VCaP (cell line): ENCODE measurements around the gene SPSB4.

Source experiments
- H3K27ac ChIP-seq: fragments of 450-650 bp; 2 replicates; pipeline ENCODE4 v1.5.1; 2017
- CTCF ChIP-seq: fragments of 450-650 bp; conservative IDR thresholded peaks from 2 replicates; pipeline ENCODE4 v1.5.1; 2017; ENCODE audit warnings: mild to moderate bottlenecking, moderate library complexity

SPSB4 gene

DNA sequence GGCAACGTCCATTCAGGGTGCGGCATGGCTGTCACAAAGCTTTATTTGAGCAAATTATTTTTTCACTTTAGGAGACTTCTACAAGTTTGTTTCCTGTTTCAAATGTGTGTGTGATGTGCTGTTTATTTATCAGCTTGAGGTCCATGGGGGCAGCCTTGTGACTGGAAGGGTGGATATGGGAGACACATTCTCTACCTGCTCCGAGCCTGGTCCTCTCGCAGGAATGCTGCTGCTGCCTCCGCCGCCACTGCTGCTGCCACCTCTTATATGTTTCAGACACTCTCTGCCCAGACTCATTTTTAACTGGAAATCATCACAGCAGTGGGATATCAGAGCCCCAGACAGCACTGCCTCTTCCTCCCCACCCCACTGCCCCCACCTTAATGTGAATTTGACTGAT lies 97.0 kb downstream of the SPSB4 start:
- H3K27ac ChIP-seq = no peak overlapping the region
- no peak for TF ChIP-seq CTCF

GRCh38 chr3:141148770-141149169 lies 97.6 kb downstream of the SPSB4 start:
- no peak for TF ChIP-seq CTCF
- no peak overlapping the region for H3K27ac ChIP-seq

GRCh38 chr3:141150081-141150830 lies 99.1 kb downstream of the SPSB4 start:
- no peak for TF ChIP-seq CTCF
- no peak overlapping the region for H3K27ac ChIP-seq

DNA sequence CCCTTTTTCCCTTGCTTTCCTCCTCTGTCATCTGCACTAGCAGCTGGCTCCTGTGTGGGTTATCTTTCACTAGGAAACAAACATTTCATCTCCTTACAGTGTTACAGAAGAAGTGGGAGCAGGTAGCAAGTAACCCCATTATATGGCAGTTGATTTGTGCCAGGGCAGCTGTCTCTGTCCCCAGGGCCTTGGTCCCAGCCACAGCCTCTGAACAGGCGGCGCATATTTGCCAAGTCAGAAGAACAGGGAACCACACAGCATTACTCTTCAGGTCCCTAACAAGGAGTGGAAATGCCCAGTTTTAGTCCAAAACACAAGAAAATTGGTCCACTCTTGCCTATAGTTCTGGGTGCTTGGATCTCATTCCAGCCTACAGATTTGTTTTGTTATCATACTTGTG lies 99.8 kb downstream of the SPSB4 start:
- TF ChIP-seq CTCF = no peak
- no peak overlapping the region for H3K27ac ChIP-seq

- no peak overlapping the region for H3K27ac ChIP-seq
- no peak for TF ChIP-seq CTCF
Measured at GRCh38 chr3:141151439-141151838, 100.3 kb downstream of the SPSB4 start.

DNA sequence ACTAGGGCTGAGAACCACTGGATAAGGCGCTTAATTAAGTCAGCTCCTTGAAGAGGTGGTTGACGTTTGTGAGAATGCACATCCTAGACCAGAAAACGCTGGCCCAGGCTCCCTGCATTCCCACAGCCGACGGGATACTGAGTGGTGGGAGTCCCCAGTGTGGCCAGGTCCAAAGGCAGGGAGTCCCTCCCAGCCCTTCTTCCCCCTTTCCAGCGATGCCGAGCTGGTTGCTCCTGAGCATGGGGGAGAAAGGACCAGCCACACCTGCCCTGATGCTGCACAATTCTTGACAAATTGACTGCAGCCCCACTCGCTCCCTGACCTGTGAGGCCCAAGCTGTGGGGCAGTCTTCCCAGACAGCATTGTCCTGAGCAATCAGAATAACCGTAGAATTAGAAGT lies 101.0 kb downstream of the SPSB4 start:
- H3K27ac ChIP-seq = no peak overlapping the region
- no peak for TF ChIP-seq CTCF

- no peak for TF ChIP-seq CTCF
- no peak overlapping the region for H3K27ac ChIP-seq
Measured at GRCh38 chr3:141152801-141153678, 101.9 kb downstream of the SPSB4 start.
